Karpas-422 (cell line): ENCODE measurements around the gene BAZ2B. TPM values are rescaled to one million over a fixed set of nuclear protein-coding genes. Genes with fewer than 3 reads are reported as not detected.
A peak's percentile ranks its signal among the peaks of the same experiment; 100 is the strongest.

Source experiments
- DNase-seq: peaks from one replicate; pipeline ENCODE4 v3.0.0-alpha.2; 2015
- H2AFZ ChIP-seq: fragments of 200-600 bp; sonication (generic); 2 replicates; pipeline ENCODE4 v1.6.1; 2014; ENCODE audit warnings: antibody characterized with exemption, low read length, mixed read lengths
- H3K27ac ChIP-seq: fragments of 200-600 bp; sonication (generic); 2 replicates; pipeline ENCODE4 v1.5.1; 2014; ENCODE audit warnings: mild to moderate bottlenecking, low read length, moderate library complexity
- H3K27me3 ChIP-seq: fragments of 200-600 bp; sonication (generic); 2 replicates; pipeline ENCODE4 v1.6.1; 2014; ENCODE audit warnings: low read length, mixed read lengths
- H3K36me3 ChIP-seq: fragments of 200-600 bp; sonication (generic); 2 replicates; pipeline ENCODE4 v1.6.1; 2014; ENCODE audit warnings: low read length, mixed read lengths; ENCODE audit not compliant: insufficient read depth
- H3K4me1 ChIP-seq: fragments of 200-600 bp; sonication (generic); 2 replicates; pipeline ENCODE4 v1.6.1; 2014; ENCODE audit warnings: mild to moderate bottlenecking, low read length, mixed read lengths
- H3K4me2 ChIP-seq: fragments of 200-600 bp; sonication (generic); 2 replicates; pipeline ENCODE4 v1.6.1; 2014; ENCODE audit warnings: low read length, low read depth, mild to moderate bottlenecking; ENCODE audit not compliant: poor library complexity, severe bottlenecking
- H3K4me3 ChIP-seq: fragments of 200-600 bp; sonication (generic); 2 replicates; pipeline ENCODE4 v1.5.1; 2014; ENCODE audit warnings: mild to moderate bottlenecking, antibody characterized with exemption, low read length, mixed read lengths
- H3K79me2 ChIP-seq: fragments of 200-600 bp; sonication (generic); 2 replicates; pipeline ENCODE4 v1.6.1; 2014; ENCODE audit warnings: mild to moderate bottlenecking, low read length, mixed read lengths
- H3K9ac ChIP-seq: fragments of 200-600 bp; sonication (generic); 2 replicates; pipeline ENCODE4 v1.6.0; 2014; ENCODE audit warnings: low read length
- H3K9me2 ChIP-seq: fragments of 200-600 bp; sonication (generic), shearing (Covaris generic); replicated peaks from 2 replicates; pipeline ENCODE4 v1.6.0; 2014; ENCODE audit warnings: mild to moderate bottlenecking, low read length, moderate library complexity; ENCODE audit not compliant: insufficient read depth
- H3K9me3 ChIP-seq: fragments of 300-700, 200-600 bp; sonication (generic); 2 replicates; pipeline ENCODE4 v1.6.1; 2014; ENCODE audit warnings: low read length, mixed read lengths
- H4K20me1 ChIP-seq: fragments of 200-600 bp; sonication (generic); 2 replicates; pipeline ENCODE4 v1.6.1; 2014; ENCODE audit warnings: mild to moderate bottlenecking, antibody characterized with exemption, low read length, low read depth; ENCODE audit not compliant: insufficient read depth
- total RNA-seq: library from RNA; depleted of rRNA; stranded (reverse); fragments of >200 nt; shearing (Covaris generic); gene quantifications from 2 replicates; pipeline ENCODE4 v1.2.3, GENCODE V29; 2014; ENCODE audit warnings: low replicate concordance

BAZ2B gene
- total RNA-seq, 1 experiment from 2014 or later = 2.2 TPM

GRCh38 chr2:159285929-159286708, 330.2 kb downstream of the BAZ2B start, which contains the start of gene WDSUB1:
TSS of gene WDSUB1 (minus strand) at chr2:159286703. CDS start at chr2:159283069, 3,634 bp downstream.
- Histone ChIP-seq H3K4me1 (peaks cover 8% of the 10 kb centered on the region), H3K9me3 (no peaks in the 10 kb centered on the region), H3K4me2 (peak within 1 kb of the TSS; percentile 64), H4K20me1 (no peaks in the 10 kb centered on the region), H3K4me3 (peak within 1 kb of the TSS; percentile 61), H3K79me2 (no peaks in the 10 kb centered on the region), H3K9me2 (no peaks in the 10 kb centered on the region), H3K27ac (no peak within 1 kb of the TSS), H3K27me3 (no peaks in the 10 kb centered on the region), H3K36me3 (no peaks in the 10 kb centered on the region), H2AFZ (peak within 1 kb of the TSS; percentile 97), H3K9ac (peak within 1 kb of the TSS; percentile 67)
- no peak for DNase-seq

DNA sequence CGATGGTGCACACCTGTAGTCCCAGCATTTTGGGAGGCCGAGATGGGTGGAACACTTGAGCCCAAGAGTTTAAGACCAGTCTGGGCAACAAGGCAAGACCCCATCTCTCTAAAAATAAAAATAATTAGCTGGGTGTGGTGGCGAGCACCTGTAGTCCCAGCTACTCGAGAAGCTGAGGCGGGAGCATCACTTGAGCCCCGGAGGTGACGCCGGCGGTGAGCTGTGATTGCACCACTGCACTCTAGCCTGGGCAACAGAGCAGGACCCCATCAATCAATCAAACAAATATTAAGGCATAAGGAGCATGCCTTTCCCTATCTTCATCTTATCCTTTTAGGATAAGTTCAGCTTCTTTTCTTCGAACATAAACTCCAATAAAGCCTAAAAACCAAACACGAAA, 330.9 kb downstream of the BAZ2B start:
- no peaks in the 10 kb centered on the region for H3K79me2 ChIP-seq
- H4K20me1 ChIP-seq = no peaks in the 10 kb centered on the region
- H3K27me3 ChIP-seq = no peaks in the 10 kb centered on the region
- no peak overlapping the region for H3K27ac ChIP-seq
- H3K9me3 ChIP-seq = no peaks in the 10 kb centered on the region
- no peak overlapping the region for H3K9ac ChIP-seq
- DNase-seq = no peak
- H3K4me1 ChIP-seq = peaks cover 8% of the 10 kb centered on the region
- no peak overlapping the region for H3K4me2 ChIP-seq
- H3K4me3 ChIP-seq = no peak overlapping the region
- no peak overlapping the region for H2AFZ ChIP-seq
- no peaks in the 10 kb centered on the region for H3K36me3 ChIP-seq
- H3K9me2 ChIP-seq = no peaks in the 10 kb centered on the region

DNA sequence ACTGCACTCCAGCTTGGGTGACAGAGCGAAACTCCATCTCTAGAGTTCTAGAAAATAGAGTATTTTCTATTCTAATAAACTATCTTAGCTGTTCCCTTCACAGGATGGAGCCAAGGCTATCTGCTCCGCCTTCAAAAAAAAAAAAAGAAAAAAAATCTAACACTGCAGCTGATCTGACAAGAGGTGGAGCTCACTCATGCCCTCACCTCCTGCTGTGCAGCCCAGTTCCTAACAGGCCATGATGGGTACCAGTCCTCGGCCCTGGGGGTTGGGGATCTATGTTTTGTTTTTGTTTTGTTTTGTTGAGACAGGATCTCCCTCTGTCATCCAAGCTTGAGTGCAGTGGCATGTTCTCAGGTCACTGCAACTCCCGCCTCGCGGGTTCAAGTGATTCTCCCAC, 332.8 kb downstream of the BAZ2B start:
- Histone ChIP-seq H3K4me2 (no peak overlapping the region), H3K79me2 (no peaks in the 10 kb centered on the region), H3K9me2 (no peaks in the 10 kb centered on the region), H3K9ac (no peak overlapping the region), H3K9me3 (no peaks in the 10 kb centered on the region), H2AFZ (no peak overlapping the region), H3K36me3 (no peaks in the 10 kb centered on the region), H3K27ac (no peak overlapping the region), H3K27me3 (no peaks in the 10 kb centered on the region), H3K4me1 (peaks cover 8% of the 10 kb centered on the region), H4K20me1 (no peaks in the 10 kb centered on the region), H3K4me3 (no peak overlapping the region)
- DNase-seq = no peak

- H3K79me2 ChIP-seq = no peaks in the 10 kb centered on the region
Measured at GRCh38 chr2:159281002-159281401, 335.3 kb downstream of the BAZ2B start.

GRCh38 chr2:159279700-159280099, 336.6 kb downstream of the BAZ2B start:
- no peaks in the 10 kb centered on the region for H3K4me1 ChIP-seq
- H3K27ac ChIP-seq = no peak overlapping the region
- no peak overlapping the region for H3K4me3 ChIP-seq
- H3K27me3 ChIP-seq = no peaks in the 10 kb centered on the region
- no peaks in the 10 kb centered on the region for H3K9me3 ChIP-seq
- H3K4me2 ChIP-seq = no peak overlapping the region
- H2AFZ ChIP-seq = no peak overlapping the region
- H3K36me3 ChIP-seq = no peaks in the 10 kb centered on the region
- no peaks in the 10 kb centered on the region for H3K79me2 ChIP-seq
- no peak overlapping the region for H3K9ac ChIP-seq
- H3K9me2 ChIP-seq = no peaks in the 10 kb centered on the region
- DNase-seq = no peak
- H4K20me1 ChIP-seq = no peaks in the 10 kb centered on the region

More at GRCh38 chr2:159281002-159281401, 335.3 kb downstream of the BAZ2B start:
- no peaks in the 10 kb centered on the region for H3K9me3 ChIP-seq
- no peaks in the 10 kb centered on the region for H4K20me1 ChIP-seq
- no peak overlapping the region for H3K9ac ChIP-seq
- H3K9me2 ChIP-seq = no peaks in the 10 kb centered on the region
- H3K36me3 ChIP-seq = no peaks in the 10 kb centered on the region
- no peak for DNase-seq
- H3K27ac ChIP-seq = no peak overlapping the region
- no peaks in the 10 kb centered on the region for H3K27me3 ChIP-seq
- no peak overlapping the region for H3K4me3 ChIP-seq
- no peak overlapping the region for H2AFZ ChIP-seq
- H3K4me1 ChIP-seq = no peaks in the 10 kb centered on the region
- H3K4me2 ChIP-seq = no peak overlapping the region

GRCh38 chr2:159275111-159275510, 341.2 kb downstream of the BAZ2B start:
- Histone ChIP-seq H3K9me3 (no peaks in the 10 kb centered on the region), H3K36me3 (no peaks in the 10 kb centered on the region), H2AFZ (no peak overlapping the region), H3K27ac (no peak overlapping the region), H3K4me1 (no peaks in the 10 kb centered on the region), H4K20me1 (no peaks in the 10 kb centered on the region), H3K79me2 (no peaks in the 10 kb centered on the region), H3K9ac (no peak overlapping the region), H3K27me3 (no peaks in the 10 kb centered on the region), H3K9me2 (no peaks in the 10 kb centered on the region), H3K4me3 (no peak overlapping the region), H3K4me2 (no peak overlapping the region)
- no peak for DNase-seq

GRCh38 chr2:159272156-159272555, 344.2 kb downstream of the BAZ2B start:
- H3K27me3 ChIP-seq = no peaks in the 10 kb centered on the region
- H3K9ac ChIP-seq = no peak overlapping the region
- no peaks in the 10 kb centered on the region for H3K79me2 ChIP-seq
- H3K4me2 ChIP-seq = no peak overlapping the region
- no peak overlapping the region for H2AFZ ChIP-seq
- no peak overlapping the region for H3K4me3 ChIP-seq
- H3K36me3 ChIP-seq = no peaks in the 10 kb centered on the region
- no peak overlapping the region for H3K27ac ChIP-seq
- DNase-seq = no peak
- H3K9me3 ChIP-seq = no peaks in the 10 kb centered on the region
- H4K20me1 ChIP-seq = no peaks in the 10 kb centered on the region
- H3K4me1 ChIP-seq = no peaks in the 10 kb centered on the region
- no peaks in the 10 kb centered on the region for H3K9me2 ChIP-seq

DNA sequence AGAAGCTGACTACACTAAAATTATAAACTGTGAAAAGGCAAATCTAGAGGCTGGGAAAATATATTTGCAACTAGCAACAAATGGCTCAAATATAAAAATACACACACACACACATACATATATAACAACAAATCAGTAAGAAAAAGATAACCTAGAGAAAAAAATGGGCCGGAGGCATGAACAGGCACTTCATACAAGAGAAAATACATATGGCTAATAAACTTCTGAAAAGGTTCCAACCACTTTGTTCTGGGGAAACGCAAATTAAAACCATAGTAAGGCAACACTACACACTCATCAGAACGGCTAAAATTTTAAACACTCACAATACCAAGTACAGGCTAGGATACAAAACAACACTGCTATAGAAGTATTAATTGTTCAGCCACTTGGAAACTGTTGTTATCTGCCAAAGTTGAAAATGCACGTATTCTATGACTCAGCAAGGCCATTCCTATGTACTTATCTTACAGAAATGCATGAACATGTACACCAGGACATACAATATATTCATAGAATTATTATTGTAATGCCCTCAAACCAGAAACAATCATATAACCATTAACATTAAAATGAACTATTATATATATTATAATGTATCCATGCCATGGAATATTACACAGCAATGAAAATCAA, 345.5 kb downstream of the BAZ2B start:
- no peaks in the 10 kb centered on the region for H3K27me3 ChIP-seq
- H3K9me3 ChIP-seq = no peaks in the 10 kb centered on the region
- no peak for DNase-seq
- H3K9ac ChIP-seq = no peak overlapping the region
- H3K27ac ChIP-seq = no peak overlapping the region
- no peaks in the 10 kb centered on the region for H3K4me1 ChIP-seq
- no peaks in the 10 kb centered on the region for H3K36me3 ChIP-seq
- H4K20me1 ChIP-seq = no peaks in the 10 kb centered on the region
- no peaks in the 10 kb centered on the region for H3K9me2 ChIP-seq
- H2AFZ ChIP-seq = no peak overlapping the region
- no peaks in the 10 kb centered on the region for H3K79me2 ChIP-seq
- H3K4me3 ChIP-seq = no peak overlapping the region
- H3K4me2 ChIP-seq = no peak overlapping the region
